Peyer's patch (tissue), 4 donors: ENCODE measurements around the gene ANKRD62.

ENCODE experiments used
- CTCF ChIP-seq, 6 experiments: fragments of 450-650 bp in 4 of 6; fragments of 200-600 bp in 2 of 6; sonication (generic) in 1 of 6; IDR thresholded peaks; one replicate each; pipeline ENCODE4 v1.5.1; 2017 to 2019; ENCODE audit warnings: antibody characterized with exemption in 6 of 6, mild to moderate bottlenecking in 3 of 6, moderate library complexity in 1 of 6
- POLR2A ChIP-seq, 2 donors: fragments of 450-650 bp; IDR thresholded peaks; one replicate each; pipeline ENCODE4 v1.5.1; 2017; ENCODE audit warnings: antibody characterized with exemption in 2 of 2, mild to moderate bottlenecking in 2 of 2, moderate library complexity in 2 of 2

DNA sequence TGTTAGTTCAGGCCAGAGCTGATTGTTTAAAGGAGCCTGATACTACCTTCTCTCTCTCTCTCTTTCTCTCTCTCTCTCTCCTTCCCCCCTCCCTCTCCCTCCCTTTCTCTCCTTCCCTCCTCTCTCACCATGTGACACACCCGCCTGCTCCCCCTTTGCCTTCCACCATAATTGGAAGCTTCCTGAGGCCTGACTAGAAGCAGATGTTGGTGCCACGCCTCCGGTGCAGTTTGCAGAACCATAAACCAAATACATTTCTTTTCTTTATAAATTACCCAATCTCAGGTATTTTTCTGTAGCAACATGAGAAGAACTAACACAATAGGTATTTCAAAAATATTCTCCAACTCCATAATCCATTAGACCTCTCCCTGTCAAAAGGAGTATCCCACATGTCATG, 62.4 kb downstream of the ANKRD62 start:
- TF ChIP-seq CTCF (IDR thresholded peaks at IDR 0.05) (no peak), POLR2A (IDR thresholded peaks at IDR 0.05) (no peak)
